Osteocyte (in vitro differentiated cells): ENCODE data around the gene AK8. TPM values are rescaled to one million over a fixed set of nuclear protein-coding genes. Genes with fewer than 3 reads are reported as not detected.

Experiments used
- DNase-seq: peaks from one replicate; pipeline ENCODE4 v3.0.0; 2021; ENCODE audit warnings: mixed read lengths; ENCODE audit not compliant: unreplicated experiment; ENCODE audit errors: extremely low spot score
- H3K27ac Mint-ChIP-seq: one replicate; pipeline ENCODE4 v1.8.0; 2021; ENCODE audit warnings: mild to moderate bottlenecking, mixed read lengths; ENCODE audit not compliant: unreplicated experiment
- H3K27me3 Mint-ChIP-seq: one replicate; pipeline ENCODE4 v1.8.0; 2021; ENCODE audit warnings: mixed read lengths; ENCODE audit not compliant: unreplicated experiment
- H3K36me3 Mint-ChIP-seq: one replicate; pipeline ENCODE4 v1.8.0; 2021; ENCODE audit warnings: mixed read lengths; ENCODE audit not compliant: unreplicated experiment
- H3K4me1 Mint-ChIP-seq: one replicate; pipeline ENCODE4 v1.8.0; 2021; ENCODE audit warnings: mixed read lengths; ENCODE audit not compliant: unreplicated experiment
- H3K4me3 Mint-ChIP-seq: one replicate; pipeline ENCODE4 v1.8.0; 2021; ENCODE audit warnings: mild to moderate bottlenecking, moderate library complexity, mixed read lengths; ENCODE audit not compliant: unreplicated experiment
- H3K9me3 Mint-ChIP-seq: one replicate; pipeline ENCODE4 v1.8.0; 2021; ENCODE audit warnings: mixed read lengths; ENCODE audit not compliant: unreplicated experiment
- CTCF ChIP-seq: fragments of 200-600 bp; sonication (generic); IDR thresholded peaks from 2 replicates; pipeline ENCODE4 v1.5.0; 2021; ENCODE audit warnings: antibody characterized with exemption, mild to moderate bottlenecking, moderate library complexity
- total RNA-seq: library from RNA; stranded (reverse); gene quantifications from 2 replicates; pipeline ENCODE4 v1.2.1, GENCODE V29; 2021

The AK8 gene
- total RNA-seq, 1 donor from 2014 or later: 0.91 TPM

GRCh38 chr9:132912131-132912530 lies 34.0 kb upstream of the AK8 start:
- no peaks in the 10 kb centered on the region for H3K4me1 Mint-ChIP-seq

DNA sequence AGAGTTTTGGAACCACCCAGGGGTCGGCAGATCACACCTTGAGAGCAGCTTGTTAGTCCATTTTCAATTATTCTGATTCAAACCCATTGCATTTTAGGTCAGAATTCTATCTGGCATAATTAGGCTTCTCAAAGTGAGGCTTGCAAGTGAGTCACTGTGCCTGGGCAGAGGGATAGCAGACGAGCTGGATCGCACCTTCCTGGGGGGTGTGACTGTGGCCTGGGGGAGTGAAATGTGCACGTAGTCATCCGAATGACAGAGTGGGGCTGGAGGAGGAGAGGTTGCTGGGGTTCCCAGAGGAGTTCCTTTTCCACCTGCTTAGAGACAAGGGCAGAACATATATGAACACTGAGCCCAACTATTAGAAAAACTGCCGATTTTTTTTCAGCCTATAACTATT lies 32.3 kb upstream of the AK8 start:
- no peak overlapping the region for H3K27ac Mint-ChIP-seq
- DNase-seq: peak; percentile 73
- no peak overlapping the region for H3K4me3 Mint-ChIP-seq
- no peaks in the 10 kb centered on the region for H3K4me1 Mint-ChIP-seq
- no peaks in the 10 kb centered on the region for H3K27me3 Mint-ChIP-seq
- no peak for TF ChIP-seq CTCF
- H3K9me3 Mint-ChIP-seq: no peaks in the 10 kb centered on the region
- peaks cover 58% of the 10 kb centered on the region for H3K36me3 Mint-ChIP-seq

More at GRCh38 chr9:132912131-132912530, 34.0 kb upstream of the AK8 start:
- DNase-seq: peak; percentile 23
- peaks cover 58% of the 10 kb centered on the region for H3K36me3 Mint-ChIP-seq
- H3K27me3 Mint-ChIP-seq: no peaks in the 10 kb centered on the region
- TF ChIP-seq CTCF: no peak
- no peaks in the 10 kb centered on the region for H3K9me3 Mint-ChIP-seq
- H3K4me3 Mint-ChIP-seq: no peak overlapping the region
- no peak overlapping the region for H3K27ac Mint-ChIP-seq

DNA sequence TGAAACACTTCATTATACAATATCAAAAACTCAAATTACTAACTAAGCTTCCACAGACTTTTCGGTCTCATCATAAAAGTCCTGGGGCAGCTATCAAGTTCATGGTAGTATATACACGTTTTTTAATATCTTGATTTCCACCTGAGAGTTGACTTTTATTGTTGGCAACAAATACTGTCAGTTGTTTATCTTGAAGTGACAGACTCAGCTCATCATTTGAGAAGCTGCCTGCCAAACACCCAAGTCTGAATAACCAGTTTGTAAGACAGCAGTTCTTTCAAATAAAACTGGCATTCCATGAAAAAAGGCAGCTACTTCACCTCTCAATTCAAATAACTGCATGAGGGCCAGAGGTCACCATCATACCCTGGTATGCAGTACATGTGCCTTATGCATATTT lies 31.2 kb upstream of the AK8 start:
- peak; percentile 10 for DNase-seq
- Mint-ChIP-seq H3K36me3 (peaks cover 59% of the 10 kb centered on the region), H3K9me3 (no peaks in the 10 kb centered on the region), H3K27me3 (no peaks in the 10 kb centered on the region), H3K4me3 (no peak overlapping the region), H3K27ac (no peak overlapping the region), H3K4me1 (no peaks in the 10 kb centered on the region)
- TF ChIP-seq CTCF: no peak

DNA sequence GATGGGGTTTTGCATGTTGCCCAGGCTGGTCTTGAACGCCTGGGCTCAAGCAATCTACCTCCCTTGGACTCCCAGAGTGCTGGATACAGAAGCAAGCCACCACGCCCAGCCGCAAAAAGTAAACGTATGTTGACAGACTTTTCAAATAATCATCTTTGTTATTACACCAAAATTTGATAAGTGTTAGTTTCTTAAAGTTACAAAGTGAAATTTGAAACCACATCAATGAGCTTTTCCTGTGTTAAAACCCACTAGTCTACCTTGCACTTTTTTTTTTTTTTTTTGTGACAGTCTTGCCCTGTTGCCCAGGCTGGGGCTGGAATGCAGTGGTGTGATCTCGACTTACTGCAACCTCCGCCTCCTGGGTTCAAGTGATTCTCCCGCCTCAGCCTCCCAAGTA lies 30.6 kb upstream of the AK8 start:
- Mint-ChIP-seq H3K36me3 (peaks cover 63% of the 10 kb centered on the region), H3K4me3 (no peak overlapping the region), H3K9me3 (no peaks in the 10 kb centered on the region), H3K27me3 (no peaks in the 10 kb centered on the region), H3K27ac (no peak overlapping the region), H3K4me1 (no peaks in the 10 kb centered on the region)
- TF ChIP-seq CTCF: no peak
- no peak for DNase-seq

- peak; percentile 73 for DNase-seq
- Mint-ChIP-seq H3K4me1 (no peaks in the 10 kb centered on the region), H3K36me3 (peaks cover 57% of the 10 kb centered on the region), H3K4me3 (no peak overlapping the region), H3K27me3 (no peaks in the 10 kb centered on the region), H3K9me3 (no peaks in the 10 kb centered on the region), H3K27ac (no peak overlapping the region)
- TF ChIP-seq CTCF: no peak
Measured at GRCh38 chr9:132905726-132906125, 27.6 kb upstream of the AK8 start.
